Hypothalamus (tissue), 51 donors: ENCODE measurements around the gene CASQ2.
A peak's percentile ranks its signal among the peaks of the same experiment; 100 is the strongest.

ENCODE experiments used
- DNase-seq, 51 donors: peaks; one replicate each; lab custom pipeline; 2025; lab: John Stamatoyannopoulos, UW

Gene CASQ2

GRCh38 chr1:115705085-115705951 is 63.2 kb downstream of the CASQ2 start:
- no peak for DNase-seq

- DNase-seq, result no peak
These were observed 65.6 kb downstream of the CASQ2 start for GRCh38 chr1:115702959-115703358.

- no peak for DNase-seq
These were observed 67.4 kb downstream of the CASQ2 start for GRCh38 chr1:115701090-115701489.

- DNase-seq, result no peak
These were observed 70.9 kb downstream of the CASQ2 start for GRCh38 chr1:115697619-115698018.

DNA sequence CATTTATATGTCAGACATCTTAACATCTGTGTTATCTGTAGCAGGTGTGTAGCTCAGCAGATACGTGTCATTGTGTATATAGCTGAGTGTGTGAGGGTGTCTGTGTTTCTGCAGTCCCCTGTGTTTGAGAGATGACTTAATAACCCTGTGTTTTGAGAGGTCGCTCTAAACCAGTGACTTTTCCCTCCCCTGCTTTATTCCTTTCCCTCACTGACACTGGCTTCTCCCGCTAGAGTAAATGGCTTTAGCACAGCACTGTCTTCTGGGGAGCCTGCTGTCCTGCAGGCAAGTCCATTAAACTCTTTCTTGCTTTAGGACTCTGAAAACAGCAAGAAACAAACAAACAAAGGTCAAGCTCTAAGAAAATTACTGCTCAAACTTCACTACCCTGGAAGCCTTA is 73.7 kb downstream of the CASQ2 start:
- no peak for DNase-seq

GRCh38 chr1:115692224-115692623 is 76.3 kb downstream of the CASQ2 start:
- DNase-seq, result no peak

DNA sequence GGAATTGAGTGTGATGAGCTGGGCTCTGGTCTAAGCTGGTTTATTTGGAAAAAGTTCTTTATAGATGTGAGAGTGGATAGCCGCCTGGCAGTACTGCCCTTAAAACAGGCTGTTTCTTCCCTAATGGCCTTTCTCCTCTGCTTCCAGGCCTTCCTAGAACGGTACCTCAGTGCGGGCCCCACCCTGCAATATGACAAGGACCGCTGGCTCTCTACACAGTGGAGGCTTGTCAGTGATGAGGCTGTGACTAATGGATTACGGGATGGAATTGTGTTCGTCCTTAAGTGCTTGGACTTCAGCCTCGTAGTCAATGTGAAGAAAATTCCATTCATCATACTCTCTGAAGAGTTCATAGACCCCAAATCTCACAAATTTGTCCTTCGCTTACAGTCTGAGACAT is 77.5 kb downstream of the CASQ2 start:
- no peak for DNase-seq

- DNase-seq, result no peak
These were observed 80.8 kb downstream of the CASQ2 start for GRCh38 chr1:115687744-115688143.

DNA sequence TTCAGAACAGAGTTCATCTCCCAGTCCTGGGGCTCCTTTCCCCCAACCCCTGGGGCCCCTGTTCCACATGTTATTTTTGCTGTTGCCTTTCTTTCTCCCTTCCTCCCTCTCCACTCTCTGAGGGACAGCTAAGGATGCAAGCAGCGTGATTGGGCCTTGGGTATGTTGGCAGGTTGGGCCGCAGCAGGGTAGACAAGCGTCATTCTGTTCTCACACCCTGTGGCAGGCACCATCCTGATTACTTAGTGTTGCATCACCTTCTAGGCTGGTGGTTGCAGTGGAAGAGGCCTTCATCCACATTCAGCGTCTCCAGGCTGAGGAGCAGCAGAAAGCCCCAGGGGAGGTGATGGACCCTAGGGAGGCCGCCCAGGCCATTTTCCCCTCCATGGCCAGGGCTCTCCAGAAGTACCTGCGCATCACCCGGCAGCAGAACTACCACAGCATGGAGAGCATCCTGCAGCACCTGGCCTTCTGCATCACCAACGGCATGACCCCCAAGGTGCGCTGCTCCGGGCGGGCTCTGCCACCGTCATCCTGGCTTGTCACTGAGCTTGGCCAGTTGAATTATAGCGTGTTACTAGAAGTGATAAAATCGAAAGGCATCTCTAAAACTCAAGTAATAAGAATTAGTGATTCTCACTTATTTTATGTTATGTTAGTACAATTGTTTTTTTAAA is 83.3 kb downstream of the CASQ2 start:
- DNase-seq, result no peak

GRCh38 chr1:115682792-115683191 is 85.7 kb downstream of the CASQ2 start:
- DNase-seq, result no peak

DNA sequence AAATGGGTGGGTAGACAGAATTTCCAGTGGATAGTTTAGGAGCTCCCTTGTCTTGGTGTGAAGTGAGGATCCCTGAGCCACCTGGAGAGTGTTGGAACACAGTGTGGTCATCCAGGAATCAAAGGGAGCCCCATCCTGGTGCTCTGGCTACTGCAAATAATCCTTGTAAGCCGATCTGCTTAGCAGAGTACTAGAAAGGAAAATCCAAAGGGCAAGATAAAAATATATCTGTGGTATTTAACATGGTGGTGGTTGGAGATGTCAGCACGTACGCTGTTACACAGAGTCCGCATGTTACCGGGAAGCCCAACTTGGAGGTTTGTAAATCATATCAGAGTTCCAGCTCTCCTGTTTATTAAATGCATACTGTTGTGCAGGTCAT is 87.8 kb downstream of the CASQ2 start:
- DNase-seq, result no peak

DNA sequence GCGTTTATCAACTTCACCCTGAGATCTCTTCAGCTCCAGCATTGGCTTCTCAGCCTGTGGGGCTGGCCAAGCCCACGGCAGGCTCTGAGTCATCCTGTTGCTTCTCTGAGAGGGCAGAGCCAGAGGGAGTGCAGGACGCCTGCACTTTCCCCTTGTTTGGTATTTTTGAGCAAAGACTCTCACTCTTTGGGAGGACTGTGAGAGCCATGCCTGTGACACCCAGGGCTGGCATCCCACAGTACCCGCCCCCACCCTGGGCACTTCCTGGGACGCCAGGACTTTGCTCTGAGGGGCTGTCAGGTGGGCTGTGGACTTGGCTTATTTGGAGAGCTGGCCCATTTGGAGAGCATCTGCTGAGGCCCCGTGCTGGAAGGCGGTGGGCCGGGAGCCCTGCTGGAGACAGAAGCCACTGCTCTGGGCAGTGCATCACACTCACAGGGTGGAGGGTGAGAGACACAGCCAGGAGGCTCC is 89.3 kb downstream of the CASQ2 start:
- peak in 3 of 51 donors; percentile 5 to 10 (median 9) for DNase-seq

- DNase-seq, result no peak
These were observed 90.4 kb downstream of the CASQ2 start for GRCh38 chr1:115678141-115678540.

- no peak for DNase-seq
These were observed 90.9 kb downstream of the CASQ2 start for GRCh38 chr1:115677565-115677964.

- DNase-seq, result no peak
These were observed 91.3 kb downstream of the CASQ2 start for GRCh38 chr1:115677182-115677555.

GRCh38 chr1:115676498-115677181 is 91.9 kb downstream of the CASQ2 start:
- DNase-seq, result no peak

DNA sequence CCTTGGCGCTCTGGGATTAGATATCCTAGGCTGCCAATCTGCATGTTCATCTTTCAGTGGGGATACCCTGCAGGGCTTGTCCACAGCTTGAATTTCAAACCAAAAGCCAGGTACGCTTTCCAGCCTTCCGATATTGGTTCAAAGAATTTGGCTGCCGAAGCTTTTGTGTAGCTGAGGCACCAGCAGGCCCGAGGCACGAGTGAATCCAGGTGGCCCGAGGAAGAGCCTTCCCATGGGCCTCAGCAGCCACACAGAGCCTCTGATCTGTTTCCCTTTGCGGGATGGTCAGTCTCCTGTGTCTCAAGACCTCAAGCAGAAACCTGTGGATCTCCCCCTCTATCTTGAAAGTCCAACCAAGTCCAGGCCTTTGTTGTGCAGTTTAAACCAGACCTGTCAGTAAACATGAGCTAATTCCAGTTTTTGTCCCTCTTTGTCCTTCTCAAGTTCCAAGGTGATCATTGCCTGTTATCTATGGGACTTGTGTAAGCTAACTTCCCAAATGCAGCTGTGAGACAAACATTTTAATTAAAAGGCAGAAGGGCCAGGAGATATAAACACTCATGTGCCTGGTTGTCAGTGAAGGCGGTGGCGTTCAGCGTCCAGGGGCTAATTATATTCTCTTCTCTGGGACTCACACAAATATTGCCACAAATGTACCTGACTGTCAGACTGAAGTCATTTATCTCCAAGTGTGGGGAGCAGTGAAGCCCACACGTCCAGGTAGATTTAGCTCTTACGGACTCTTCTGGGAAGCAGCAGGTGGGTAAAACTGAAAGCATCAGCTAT is 96.1 kb downstream of the CASQ2 start:
- DNase-seq, result no peak

DNA sequence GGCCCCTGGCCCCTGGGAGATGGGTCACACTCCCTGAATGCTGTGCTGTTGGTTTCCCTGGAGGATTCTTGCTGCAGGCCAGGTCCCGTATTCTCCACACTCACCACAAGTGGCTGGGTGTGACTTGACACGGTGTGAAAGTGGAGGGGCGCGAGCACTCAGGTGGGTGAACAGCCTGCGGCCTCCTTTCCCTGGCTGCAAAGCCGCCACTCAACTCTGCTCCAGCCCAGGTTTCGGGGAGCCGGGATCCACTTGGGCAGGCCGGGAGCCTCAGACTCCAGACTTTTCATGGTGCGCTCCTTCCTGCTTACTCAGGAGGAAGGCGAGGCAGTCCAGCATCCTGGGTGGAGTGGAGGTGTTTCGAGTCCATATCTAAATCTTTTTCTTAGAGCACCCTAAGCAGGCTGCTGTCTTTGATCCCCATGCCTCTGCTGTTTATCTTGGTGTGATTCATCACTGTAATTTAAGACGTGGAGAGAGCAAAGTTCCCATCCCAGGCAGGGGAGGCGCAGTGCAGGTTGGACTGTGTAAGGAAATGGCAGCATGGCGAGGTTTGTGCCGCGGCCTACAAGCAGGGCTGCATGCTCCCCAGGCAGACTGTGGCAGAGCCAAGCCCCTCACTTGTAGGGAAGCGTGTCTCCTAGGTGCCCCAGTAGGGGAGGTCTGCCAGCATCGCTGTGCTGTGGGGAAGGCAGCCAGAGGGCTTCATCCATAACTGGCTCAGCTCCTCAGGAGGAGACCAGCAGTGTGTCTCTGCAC is 97.2 kb downstream of the CASQ2 start:
- peak in 14 of 51 donors; percentile 3 to 49 (median 16) for DNase-seq

- DNase-seq, result no peak
These were observed 97.9 kb downstream of the CASQ2 start for GRCh38 chr1:115670476-115671175.
